GM12892 (cell line): Measurements from ENCODE around the gene EPHA6.

Source experiments
- POLR2A ChIP-seq: IDR thresholded peaks from 2 replicates; pipeline ENCODE4 v1.6.1; 2011; ENCODE audit warnings: low read depth, low read length, control low read depth
- TAF1 ChIP-seq: IDR thresholded peaks from 2 replicates; pipeline ENCODE4 v1.6.1; 2011; ENCODE audit warnings: low read depth, mild to moderate bottlenecking, control low read depth, low read length, borderline replicate concordance

GRCh38 chr3:97485206-97485605 is 670.8 kb downstream of the EPHA6 start:
- TF ChIP-seq POLR2A = no peak
- no peak for TF ChIP-seq TAF1
